GM12873 (cell line): Measurements from ENCODE around the gene RPLP1.

ENCODE experiments used
- CTCF ChIP-seq: IDR thresholded peaks from 2 replicates; pipeline ENCODE4 v1.5.1; 2012; ENCODE audit warnings: low read depth, mild to moderate bottlenecking, moderate library complexity, low read length, control low read depth; ENCODE audit not compliant: insufficient read depth; ENCODE audit errors: missing control alignments

The RPLP1 gene

GRCh38 chr15:69472562-69472961 lies 19.9 kb downstream of the RPLP1 start:
- TF ChIP-seq CTCF, result no peak

DNA sequence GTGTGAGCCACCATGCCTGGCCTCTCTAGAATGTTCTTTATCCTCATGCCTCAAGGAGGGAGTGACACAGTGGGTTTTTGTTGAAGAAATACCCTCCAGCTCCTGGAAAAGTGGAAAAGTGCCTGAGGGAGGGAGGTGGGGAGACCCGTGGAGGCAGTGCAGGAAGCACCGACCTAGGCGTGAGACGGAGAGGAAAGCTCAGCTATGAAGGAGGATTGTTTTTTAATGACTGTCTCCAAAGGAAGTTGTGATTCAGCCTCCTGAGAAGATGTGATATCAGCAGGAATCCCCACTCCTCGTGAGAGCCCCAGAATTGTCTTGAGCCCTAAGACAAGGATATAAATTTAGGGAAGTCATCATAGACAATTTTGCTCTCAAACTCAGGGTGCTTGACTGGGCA lies 21.7 kb downstream of the RPLP1 start:
- TF ChIP-seq CTCF, result no peak

- TF ChIP-seq CTCF, result peak; percentile 24
Measured at GRCh38 chr15:69474846-69475455, 22.3 kb downstream of the RPLP1 start.

DNA sequence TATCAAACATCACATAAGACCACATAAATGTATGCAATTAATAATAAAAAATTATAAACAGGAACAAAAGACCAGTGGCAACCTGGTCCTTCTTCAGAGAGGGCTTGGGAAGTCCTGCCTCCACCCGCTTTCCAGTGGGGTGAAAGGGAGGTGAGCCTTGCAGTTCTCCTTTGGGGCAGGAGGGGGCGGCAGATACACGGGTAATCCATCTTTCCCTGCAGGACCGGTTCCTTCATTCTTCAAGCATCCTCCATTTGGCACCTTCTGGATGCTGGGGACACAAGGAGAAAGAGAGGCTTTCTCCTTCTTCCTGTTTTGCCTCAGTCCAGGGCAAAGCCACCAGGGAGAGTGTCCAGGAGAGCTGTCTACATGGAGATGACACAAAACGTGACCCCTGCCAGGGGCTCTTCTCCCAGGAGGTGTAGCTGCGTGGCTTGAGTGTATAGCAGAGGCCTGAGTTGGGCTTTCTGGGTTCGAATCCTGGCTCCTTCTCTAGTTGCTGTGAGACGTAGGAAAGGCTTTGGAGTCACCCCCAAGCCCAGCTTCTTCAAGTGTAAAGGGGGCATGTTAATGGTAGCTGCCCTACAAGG lies 23.2 kb downstream of the RPLP1 start:
- peak; percentile 96 for TF ChIP-seq CTCF

DNA sequence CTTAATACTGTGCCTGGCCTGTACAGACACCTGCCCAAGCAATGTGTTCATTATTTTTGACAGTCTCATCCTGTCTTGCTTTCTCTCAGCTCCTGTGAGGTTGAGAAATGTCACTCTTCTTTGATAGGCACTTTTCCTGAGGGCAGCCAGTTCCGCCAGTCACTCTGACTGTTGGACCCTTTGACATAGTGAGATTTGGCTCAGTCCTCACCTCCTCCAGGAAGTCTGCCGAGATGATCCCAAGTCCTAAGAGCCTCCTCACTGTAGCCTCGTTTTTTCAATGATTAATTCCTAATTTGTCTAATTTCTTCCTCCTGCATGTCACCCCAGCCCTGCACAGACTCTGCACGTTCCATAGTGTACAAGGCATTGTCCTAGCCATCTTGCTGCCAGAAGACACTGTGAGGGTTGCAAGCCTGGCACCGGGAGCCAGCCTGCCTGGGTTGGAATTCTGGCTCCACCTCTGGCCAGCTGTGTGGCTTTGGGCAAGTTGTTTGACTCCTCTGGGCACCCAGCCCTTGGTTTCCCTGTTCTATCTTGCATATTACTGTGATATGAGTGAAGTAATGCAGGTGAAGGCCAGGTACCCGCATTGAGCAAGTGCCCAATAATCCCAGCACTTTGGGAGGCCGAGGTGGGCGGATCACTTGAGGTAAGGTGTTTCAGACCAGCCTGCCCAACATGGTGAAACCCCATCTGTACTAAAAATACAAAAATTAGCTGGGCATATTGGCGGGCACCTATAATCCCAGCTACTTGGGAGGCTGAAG lies 24.3 kb downstream of the RPLP1 start:
- no peak for TF ChIP-seq CTCF

GRCh38 chr15:69478259-69478781 lies 25.7 kb downstream of the RPLP1 start:
- TF ChIP-seq CTCF, result peak; percentile 91

GRCh38 chr15:69479081-69479480 lies 26.5 kb downstream of the RPLP1 start:
- TF ChIP-seq CTCF, result no peak
